ENCODE measurements around the gene CD22. TPM values are rescaled to one million over a fixed set of nuclear protein-coding genes. Genes with fewer than 3 reads are reported as not detected.

CD22 gene
- total and polyA plus RNA-seq, 2 of the 8 experiments (the other 6 are each of a cell fraction or from before 2014, with no cell fraction given): 0.06 to 0.60 TPM

DNA sequence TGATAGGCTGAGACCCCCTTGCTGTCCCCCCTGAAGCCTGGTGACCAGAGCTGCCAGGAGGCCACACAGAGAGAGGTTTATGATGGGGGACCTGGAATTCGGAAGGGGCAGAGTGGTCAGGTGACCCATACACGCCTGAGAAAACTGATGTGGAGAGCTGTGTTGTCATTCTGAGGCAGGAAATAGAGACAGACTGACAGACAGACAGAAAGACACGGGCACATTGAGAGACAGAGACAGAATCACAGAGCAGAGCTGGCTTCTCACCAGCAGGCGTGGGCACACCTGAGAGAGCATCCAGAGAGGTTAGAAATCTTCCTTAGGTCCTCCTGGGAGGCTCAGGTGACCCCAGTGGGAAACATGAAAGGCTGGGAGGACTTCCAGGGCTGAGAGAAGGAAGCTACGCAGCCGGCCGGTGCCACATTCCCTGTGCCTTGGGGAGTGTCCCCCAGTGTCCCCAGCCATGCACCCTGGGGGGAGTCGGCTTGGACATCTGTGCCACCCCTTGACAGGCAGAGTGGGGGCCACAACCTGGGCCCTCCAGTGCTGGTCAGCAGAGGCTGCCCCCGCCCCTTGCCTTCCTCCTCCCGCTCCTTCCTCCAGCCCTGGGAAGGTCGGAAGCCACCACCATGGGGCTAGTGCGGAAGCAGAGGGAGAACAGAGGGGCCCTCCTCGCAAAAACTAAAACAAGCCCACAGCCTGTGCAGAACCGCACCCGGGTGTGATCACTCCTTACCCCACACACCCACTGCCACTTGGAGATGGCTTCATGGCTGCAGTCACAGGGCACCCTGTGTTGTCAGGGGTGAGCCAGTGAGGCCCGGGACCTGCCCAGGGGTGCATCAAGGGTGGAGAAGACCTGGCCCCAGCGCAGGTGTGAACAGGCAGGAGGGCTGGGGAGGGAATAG, 20.9 kb downstream of the CD22 start (continued):
- TF ChIP-seq, protein P1, sequence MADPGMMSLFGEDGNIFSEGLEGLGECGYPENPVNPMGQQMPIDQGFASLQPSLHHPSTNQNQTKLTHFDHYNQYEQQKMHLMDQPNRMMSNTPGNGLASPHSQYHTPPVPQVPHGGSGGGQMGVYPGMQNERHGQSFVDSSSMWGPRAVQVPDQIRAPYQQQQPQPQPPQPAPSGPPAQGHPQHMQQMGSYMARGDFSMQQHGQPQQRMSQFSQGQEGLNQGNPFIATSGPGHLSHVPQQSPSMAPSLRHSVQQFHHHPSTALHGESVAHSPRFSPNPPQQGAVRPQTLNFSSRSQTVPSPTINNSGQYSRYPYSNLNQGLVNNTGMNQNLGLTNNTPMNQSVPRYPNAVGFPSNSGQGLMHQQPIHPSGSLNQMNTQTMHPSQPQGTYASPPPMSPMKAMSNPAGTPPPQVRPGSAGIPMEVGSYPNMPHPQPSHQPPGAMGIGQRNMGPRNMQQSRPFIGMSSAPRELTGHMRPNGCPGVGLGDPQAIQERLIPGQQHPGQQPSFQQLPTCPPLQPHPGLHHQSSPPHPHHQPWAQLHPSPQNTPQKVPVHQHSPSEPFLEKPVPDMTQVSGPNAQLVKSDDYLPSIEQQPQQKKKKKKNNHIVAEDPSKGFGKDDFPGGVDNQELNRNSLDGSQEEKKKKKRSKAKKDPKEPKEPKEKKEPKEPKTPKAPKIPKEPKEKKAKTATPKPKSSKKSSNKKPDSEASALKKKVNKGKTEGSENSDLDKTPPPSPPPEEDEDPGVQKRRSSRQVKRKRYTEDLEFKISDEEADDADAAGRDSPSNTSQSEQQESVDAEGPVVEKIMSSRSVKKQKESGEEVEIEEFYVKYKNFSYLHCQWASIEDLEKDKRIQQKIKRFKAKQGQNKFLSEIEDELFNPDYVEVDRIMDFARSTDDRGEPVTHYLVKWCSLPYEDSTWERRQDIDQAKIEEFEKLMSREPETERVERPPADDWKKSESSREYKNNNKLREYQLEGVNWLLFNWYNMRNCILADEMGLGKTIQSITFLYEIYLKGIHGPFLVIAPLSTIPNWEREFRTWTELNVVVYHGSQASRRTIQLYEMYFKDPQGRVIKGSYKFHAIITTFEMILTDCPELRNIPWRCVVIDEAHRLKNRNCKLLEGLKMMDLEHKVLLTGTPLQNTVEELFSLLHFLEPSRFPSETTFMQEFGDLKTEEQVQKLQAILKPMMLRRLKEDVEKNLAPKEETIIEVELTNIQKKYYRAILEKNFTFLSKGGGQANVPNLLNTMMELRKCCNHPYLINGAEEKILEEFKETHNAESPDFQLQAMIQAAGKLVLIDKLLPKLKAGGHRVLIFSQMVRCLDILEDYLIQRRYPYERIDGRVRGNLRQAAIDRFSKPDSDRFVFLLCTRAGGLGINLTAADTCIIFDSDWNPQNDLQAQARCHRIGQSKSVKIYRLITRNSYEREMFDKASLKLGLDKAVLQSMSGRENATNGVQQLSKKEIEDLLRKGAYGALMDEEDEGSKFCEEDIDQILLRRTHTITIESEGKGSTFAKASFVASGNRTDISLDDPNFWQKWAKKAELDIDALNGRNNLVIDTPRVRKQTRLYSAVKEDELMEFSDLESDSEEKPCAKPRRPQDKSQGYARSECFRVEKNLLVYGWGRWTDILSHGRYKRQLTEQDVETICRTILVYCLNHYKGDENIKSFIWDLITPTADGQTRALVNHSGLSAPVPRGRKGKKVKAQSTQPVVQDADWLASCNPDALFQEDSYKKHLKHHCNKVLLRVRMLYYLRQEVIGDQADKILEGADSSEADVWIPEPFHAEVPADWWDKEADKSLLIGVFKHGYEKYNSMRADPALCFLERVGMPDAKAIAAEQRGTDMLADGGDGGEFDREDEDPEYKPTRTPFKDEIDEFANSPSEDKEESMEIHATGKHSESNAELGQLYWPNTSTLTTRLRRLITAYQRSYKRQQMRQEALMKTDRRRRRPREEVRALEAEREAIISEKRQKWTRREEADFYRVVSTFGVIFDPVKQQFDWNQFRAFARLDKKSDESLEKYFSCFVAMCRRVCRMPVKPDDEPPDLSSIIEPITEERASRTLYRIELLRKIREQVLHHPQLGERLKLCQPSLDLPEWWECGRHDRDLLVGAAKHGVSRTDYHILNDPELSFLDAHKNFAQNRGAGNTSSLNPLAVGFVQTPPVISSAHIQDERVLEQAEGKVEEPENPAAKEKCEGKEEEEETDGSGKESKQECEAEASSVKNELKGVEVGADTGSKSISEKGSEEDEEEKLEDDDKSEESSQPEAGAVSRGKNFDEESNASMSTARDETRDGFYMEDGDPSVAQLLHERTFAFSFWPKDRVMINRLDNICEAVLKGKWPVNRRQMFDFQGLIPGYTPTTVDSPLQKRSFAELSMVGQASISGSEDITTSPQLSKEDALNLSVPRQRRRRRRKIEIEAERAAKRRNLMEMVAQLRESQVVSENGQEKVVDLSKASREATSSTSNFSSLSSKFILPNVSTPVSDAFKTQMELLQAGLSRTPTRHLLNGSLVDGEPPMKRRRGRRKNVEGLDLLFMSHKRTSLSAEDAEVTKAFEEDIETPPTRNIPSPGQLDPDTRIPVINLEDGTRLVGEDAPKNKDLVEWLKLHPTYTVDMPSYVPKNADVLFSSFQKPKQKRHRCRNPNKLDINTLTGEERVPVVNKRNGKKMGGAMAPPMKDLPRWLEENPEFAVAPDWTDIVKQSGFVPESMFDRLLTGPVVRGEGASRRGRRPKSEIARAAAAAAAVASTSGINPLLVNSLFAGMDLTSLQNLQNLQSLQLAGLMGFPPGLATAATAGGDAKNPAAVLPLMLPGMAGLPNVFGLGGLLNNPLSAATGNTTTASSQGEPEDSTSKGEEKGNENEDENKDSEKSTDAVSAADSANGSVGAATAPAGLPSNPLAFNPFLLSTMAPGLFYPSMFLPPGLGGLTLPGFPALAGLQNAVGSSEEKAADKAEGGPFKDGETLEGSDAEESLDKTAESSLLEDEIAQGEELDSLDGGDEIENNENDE (IDR thresholded peaks at IDR 0.05; ENCODE audit: insufficient replicate concordance, low read length): no peak
- no peak for TF ChIP-seq JUND (IDR thresholded peaks at IDR 0.05; ENCODE audit: low read length)

Measured in H1 (cell line).